Stimulated activated naive CD8-positive, alpha-beta T cell treated with anti-CD3 and anti-CD28 coated beads, Interleukin-15, amount 100 ng/mL, for 72 hours (primary cell): ENCODE data around the gene TREML2.
A peak's percentile ranks its signal among the peaks of the same experiment; 100 is the strongest.
"Not testable (repeated sequence)": the region's sequence is repeated elsewhere in the genome, so short reads cannot be mapped to it uniquely, and the experiment has no call there.

ENCODE experiments used
- ATAC-seq: fragments of 150-1000 bp; cut with Tn5 transposase; 2 replicates; pipeline ENCODE4 v1.10.0; 2021; ENCODE audit warnings: mild to moderate bottlenecking, moderate library complexity
- DNase-seq, 2 donors: peaks; one replicate each; pipeline ENCODE4 v3.0.0; 2021 to 2022
- H3K27ac Mint-ChIP-seq, 2 donors: one replicate each; pipeline ENCODE4 v1.8.0; 2022; ENCODE audit warnings: mild to moderate bottlenecking in 2 of 2, mixed read lengths in 2 of 2, moderate library complexity in 2 of 2
- H3K27me3 Mint-ChIP-seq: one replicate; pipeline ENCODE4 v1.8.0; 2022; ENCODE audit warnings: mixed read lengths
- H3K4me1 Mint-ChIP-seq: one replicate; pipeline ENCODE4 v1.8.0; 2022; ENCODE audit warnings: mild to moderate bottlenecking, mixed read lengths
- H3K4me3 Mint-ChIP-seq, 2 donors: one replicate each; pipeline ENCODE4 v1.8.0; 2022; ENCODE audit warnings: mild to moderate bottlenecking in 2 of 2, mixed read lengths in 2 of 2, moderate library complexity in 1 of 2
- H3K9me3 Mint-ChIP-seq, 2 donors: one replicate each; pipeline ENCODE4 v1.8.0; 2022; ENCODE audit warnings: mixed read lengths in 2 of 2

The TREML2 gene

DNA sequence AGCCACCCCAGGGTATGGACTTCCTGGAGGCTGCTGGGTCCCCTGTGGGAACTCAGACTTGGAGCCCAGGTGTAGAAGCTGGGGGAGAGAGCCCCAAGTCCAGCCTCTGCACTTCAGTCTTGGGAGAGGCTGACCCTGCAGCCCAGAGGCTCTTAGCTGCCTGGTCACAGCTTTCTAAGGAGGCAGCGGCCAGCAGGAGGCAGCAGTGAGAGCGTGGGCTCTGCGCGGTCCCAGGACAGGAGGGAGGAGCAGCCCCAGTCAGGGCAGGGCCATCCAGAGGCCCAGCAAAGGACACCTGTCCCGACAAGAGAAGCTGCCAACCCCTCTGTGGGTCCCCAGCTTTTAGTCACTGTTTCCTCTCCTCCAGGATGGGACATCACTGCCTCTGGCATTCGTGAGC lies 9.4 kb downstream of the TREML2 start:
- Mint-ChIP-seq H3K27me3 (no peaks in the 10 kb centered on the region), H3K27ac (no peak overlapping the region), H3K4me1 (peaks cover 52% of the 10 kb centered on the region), H3K9me3 (peaks cover 5 to 12% of the 10 kb centered on the region in 2 donors), H3K4me3 (no peak overlapping the region)
- ATAC-seq (peak; percentile 52), DNase-seq (peak in 1 of 2 donors; percentile 35)

DNA sequence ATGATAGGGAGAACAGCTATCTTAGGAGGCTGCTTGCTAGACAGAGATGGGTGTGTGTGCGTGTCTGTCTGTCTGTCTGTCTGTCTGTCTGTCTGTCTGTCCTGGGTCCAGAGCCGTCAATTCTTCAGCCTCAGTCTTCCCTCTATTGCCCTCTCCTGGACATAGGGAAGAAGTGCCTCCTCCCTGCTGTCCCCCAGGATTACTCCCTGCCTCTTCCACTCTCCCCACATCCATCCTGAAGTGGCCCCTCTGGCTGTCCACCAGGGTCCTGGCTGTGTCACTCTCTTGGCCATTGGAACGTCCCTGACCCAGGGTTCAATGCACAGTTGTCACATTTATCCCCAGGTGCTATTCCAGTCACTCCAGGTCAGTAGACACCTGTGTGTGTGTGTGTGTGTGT lies 10.2 kb downstream of the TREML2 start:
- ATAC-seq (no peak), DNase-seq (no peak)
- Mint-ChIP-seq H3K27me3 (no peaks in the 10 kb centered on the region), H3K9me3 (peaks cover 5 to 12% of the 10 kb centered on the region in 2 donors), H3K27ac (no peak overlapping the region), H3K4me3 (no peak overlapping the region), H3K4me1 (peaks cover 54% of the 10 kb centered on the region)

DNA sequence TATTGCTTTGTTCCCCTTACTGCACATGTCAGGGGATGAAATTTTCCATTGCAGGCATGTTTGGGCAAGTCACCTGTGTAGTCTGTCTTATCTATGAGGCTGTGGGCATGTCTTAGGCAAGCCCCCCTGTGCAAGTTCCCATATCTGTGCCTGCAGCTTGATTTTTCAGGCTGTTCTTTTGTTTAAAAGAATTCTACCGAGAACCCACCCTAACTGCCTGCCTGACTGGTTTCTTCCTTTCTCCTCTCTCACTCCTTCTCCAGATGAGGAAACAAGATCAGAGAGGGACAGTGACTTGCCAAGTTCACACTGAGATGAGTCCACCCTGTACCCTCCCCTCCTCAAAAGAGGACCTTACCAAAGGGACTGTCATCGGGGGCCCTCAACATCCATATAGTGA lies 11.0 kb downstream of the TREML2 start:
- H3K9me3 Mint-ChIP-seq: peaks cover 5 to 12% of the 10 kb centered on the region in 2 donors
- H3K4me1 Mint-ChIP-seq: peaks cover 54% of the 10 kb centered on the region

DNA sequence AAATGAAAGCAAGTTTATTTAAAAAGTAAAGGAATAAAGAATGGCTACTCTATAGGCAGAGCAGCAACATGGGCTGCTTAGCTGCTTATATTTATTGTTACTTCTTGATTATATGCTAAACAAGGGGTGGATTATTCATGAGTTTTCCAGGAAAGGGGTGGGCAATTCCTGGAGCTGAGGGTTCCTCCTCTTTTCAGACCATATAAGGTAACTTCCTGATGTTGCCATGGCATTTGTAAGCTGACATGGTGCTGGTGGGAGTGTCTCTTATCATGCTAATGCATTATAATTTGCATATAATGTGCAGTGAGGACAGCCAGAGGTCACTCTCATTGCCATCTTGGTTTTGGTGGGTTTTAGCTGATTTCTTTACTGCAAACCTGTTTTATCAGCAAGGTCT lies 11.9 kb downstream of the TREML2 start:
- not testable (repeated sequence) for H3K27me3 Mint-ChIP-seq, DNase-seq, ATAC-seq, H3K4me3 Mint-ChIP-seq, H3K27ac Mint-ChIP-seq
- Mint-ChIP-seq H3K4me1 (peaks cover 44% of the 10 kb centered on the region), H3K9me3 (peaks cover 5 to 12% of the 10 kb centered on the region in 2 donors)

More for the DNA sequence above, 11.0 kb downstream of the TREML2 start:
- DNase-seq: no peak
- Mint-ChIP-seq H3K4me3 (no peak overlapping the region), H3K27ac (no peak overlapping the region), H3K27me3 (no peaks in the 10 kb centered on the region)
- no peak for ATAC-seq

DNA sequence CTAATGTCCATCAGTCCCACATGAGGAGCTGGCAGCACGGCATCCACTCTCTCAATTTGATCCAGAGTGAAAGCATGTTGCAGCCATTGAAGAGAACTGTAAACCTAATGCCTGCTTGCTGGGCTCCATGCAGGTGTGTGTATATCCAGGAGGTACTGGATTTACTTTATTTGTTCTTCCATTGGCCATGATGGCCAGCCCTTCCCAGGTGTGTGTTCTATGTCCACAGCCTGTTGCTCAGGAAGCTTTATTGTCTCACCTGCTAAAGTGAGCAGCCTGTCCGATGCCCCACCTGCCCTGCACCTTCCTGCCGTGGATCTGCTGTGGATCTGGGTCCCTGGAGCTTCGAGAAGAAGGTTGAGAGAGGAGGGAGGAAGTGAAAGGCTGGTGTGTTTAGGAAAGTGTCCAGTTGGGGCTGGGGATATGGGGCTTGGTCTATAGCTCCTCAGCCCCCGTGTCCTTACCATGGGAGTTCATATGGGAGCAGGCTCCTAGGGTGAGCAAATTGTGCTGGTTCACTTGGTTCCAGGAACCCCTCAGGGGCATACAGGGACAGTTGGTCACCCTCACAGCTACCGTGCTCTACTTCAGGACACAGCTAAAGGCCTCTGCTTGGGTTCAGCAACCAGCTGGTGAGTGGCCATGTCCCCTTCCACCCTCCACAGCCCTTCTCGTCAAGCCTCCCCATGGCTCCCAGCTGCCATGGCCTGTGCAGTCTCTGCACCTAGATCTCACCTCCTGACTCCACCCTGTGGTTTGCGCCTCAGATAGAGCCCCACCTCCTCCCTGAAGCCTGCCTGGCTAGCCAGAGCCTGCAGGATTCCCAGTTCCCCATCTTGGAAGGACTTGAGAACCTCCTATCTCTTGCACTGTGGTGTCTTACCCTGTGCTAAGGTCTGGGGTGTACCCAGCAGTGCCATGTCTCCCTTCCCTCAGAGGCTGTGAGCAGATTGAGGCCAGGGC lies 12.7 kb downstream of the TREML2 start:
- Mint-ChIP-seq H3K9me3 (peaks cover 5 to 12% of the 10 kb centered on the region in 2 donors), H3K27me3 (no peaks in the 10 kb centered on the region), H3K27ac (no peak overlapping the region), H3K4me1 (peaks cover 37% of the 10 kb centered on the region), H3K4me3 (no peak overlapping the region)
- no peak for DNase-seq
- no peak for ATAC-seq

DNA sequence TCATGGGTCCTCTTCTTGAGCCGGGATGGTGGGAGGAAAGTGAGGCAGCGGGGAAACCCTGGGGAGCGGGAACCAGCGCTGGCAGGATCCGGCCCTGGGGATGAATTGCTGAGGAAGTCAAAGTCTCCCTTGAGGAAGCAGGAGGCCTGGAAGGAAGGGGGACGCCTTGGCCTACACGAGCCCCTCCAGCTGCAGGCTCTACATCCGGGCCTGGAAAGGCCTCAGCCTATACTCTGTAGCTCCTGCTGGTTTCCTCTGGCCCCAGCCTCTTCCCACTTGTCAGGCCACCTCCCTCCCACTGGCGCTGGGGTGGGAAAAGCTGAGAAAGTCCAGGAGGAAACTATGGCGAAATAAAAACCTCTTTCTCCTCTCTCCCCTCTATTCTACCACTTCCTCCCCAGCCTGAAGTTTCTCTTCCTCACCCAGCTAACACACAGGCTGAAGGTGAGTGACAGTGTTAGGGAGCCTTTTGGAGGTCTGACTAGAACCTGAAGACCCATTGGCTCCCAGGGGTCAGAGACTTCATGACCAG lies 14.9 kb downstream of the TREML2 start:
- ATAC-seq: no peak
- Mint-ChIP-seq H3K4me1 (peaks cover 38% of the 10 kb centered on the region), H3K4me3 (no peak overlapping the region), H3K27me3 (no peaks in the 10 kb centered on the region), H3K27ac (peak overlapping the region; percentile 29 to 36), H3K9me3 (peaks cover 5 to 12% of the 10 kb centered on the region in 2 donors)
- no peak for DNase-seq

DNA sequence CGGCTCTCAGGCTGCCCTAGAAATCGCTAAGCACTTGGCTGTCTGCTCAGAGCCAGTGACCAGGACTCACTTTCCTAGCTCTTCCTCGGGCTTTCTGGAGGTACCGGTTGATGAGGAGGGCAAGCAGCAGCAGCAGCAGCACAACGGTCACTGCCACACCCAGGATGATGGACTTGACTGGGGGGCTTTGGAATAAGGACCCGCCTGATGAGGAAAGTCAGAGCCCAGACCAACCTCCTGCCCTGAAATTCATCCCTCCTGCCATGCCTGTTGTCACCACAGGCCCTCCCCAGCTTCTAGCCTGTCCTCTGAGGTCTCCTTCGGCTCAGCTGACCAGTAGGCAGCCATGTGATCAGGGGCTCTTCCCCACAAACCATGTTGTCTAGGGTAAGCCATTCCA lies 16.2 kb downstream of the TREML2 start:
- Mint-ChIP-seq H3K27me3 (no peaks in the 10 kb centered on the region), H3K4me1 (peaks cover 38% of the 10 kb centered on the region), H3K9me3 (peaks cover 5 to 6% of the 10 kb centered on the region in 2 donors), H3K27ac (no peak overlapping the region), H3K4me3 (no peak overlapping the region)
- DNase-seq (no peak), ATAC-seq (no peak)

DNA sequence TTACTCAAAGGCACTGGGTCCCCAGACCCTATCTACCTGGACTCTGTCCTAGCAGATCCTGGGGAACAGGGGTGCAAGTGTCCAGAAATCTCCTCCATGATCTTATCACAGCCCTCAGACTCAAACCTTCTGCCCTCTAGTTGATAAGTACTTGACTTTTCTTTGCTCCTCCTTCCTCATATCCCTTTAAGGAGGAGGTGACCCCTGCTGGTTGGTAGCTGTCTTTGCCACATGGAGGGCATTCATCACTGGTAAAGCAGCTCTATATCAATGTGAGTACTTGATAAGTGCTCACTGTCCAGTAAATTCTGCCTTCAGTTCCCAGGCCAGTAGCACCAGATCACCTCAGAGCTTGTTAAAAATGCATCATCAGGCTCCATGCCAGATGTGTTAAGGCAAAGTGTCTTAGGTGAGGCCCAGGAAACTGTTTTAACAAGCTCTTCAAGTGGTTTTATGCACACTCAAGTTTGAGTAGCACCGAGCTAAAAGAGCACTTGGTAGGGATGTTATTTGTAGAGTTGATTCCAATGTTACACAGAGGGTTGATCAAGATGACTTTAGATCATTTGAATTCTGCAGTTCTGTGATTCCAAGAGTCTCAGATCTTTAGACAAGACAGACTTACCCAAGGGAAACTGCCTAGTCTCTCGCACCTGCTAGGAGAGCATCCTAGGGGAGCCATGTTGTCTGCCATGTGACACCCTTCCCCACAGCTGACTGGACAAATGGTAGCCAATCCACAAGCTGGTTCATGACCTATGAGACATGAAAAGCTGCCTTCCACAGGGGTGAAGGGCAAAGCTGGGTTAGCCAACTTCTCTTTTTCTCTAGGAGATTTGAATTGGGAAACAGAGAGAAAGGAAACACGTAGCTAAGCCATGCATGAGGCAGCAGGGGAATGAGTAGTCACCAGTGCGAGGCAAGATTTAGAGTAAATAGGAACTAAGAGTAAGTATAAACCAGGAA lies 18.6 kb downstream of the TREML2 start:
- ATAC-seq (peak; percentile 95), DNase-seq (peak; percentile 45 to 59)
- H3K4me3 Mint-ChIP-seq: no peak overlapping the region
- H3K4me1 Mint-ChIP-seq: peaks cover 32% of the 10 kb centered on the region
- H3K9me3 Mint-ChIP-seq: no peaks in the 10 kb centered on the region
- no peaks in the 10 kb centered on the region for H3K27me3 Mint-ChIP-seq
- no peak overlapping the region for H3K27ac Mint-ChIP-seq

DNA sequence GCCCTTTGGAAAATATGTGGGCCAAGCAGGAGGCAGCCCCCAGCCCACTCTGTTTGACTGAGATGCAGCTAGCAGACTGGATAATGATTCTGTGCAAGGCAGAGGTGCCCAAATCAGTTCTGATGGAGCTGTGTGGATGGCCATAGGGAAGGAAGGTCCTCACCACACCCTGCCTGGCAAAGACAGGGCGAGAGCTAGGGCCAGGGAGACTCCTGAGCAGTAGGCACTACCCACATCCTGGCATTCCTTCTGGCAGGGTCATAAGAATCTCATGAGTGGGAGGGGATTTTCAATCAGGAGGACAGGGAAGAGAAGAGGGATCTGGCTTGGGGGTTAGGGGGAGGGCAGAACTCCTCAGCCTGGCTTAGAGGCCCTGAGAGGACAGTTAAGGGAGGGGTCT lies 19.4 kb downstream of the TREML2 start:
- Mint-ChIP-seq H3K9me3 (no peaks in the 10 kb centered on the region), H3K27ac (no peak overlapping the region), H3K27me3 (no peaks in the 10 kb centered on the region), H3K4me3 (no peak overlapping the region), H3K4me1 (peaks cover 31% of the 10 kb centered on the region)
- DNase-seq (no peak), ATAC-seq (no peak)

DNA sequence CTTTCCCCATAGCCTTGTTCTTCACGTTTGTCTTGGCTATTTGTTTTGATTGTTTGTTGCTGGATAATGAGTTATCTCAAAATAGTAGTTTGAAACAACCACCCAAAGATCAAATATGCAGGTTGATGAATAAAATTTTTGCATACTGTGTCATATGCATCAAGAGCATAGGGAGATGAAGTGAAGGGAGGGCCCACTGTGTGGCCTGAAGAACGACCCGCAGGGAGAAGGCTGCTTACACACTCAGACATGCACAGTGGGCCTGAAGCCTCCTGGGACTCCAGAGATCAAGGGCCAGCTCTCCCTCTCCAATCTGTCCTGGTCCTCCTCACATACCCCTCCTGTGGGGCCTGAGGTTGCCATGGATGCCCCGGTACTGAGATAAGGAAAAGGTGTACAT lies 21.8 kb downstream of the TREML2 start:
- H3K27ac Mint-ChIP-seq: no peak overlapping the region
- no peak for ATAC-seq
- no peaks in the 10 kb centered on the region for H3K27me3 Mint-ChIP-seq
- peaks cover 15% of the 10 kb centered on the region for H3K4me1 Mint-ChIP-seq
- no peaks in the 10 kb centered on the region for H3K9me3 Mint-ChIP-seq
- H3K4me3 Mint-ChIP-seq: no peak overlapping the region
- DNase-seq: no peak

DNA sequence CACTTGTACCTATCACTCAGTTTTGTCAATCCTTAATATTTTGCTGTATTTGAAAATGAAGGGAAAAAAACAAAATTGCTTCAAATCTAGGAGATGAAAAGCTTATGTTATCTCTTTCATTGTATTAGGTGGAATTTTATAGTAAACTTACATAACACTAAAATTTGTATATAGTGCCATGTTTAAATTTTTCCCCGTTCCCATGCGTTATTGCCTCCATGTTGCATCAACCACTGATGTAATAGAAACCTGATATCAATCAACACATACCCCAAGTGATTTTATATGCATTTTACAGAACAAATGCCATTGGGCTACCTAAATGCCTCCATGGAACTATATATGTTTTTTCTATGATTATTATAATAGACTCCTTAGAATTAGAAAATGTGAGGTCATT lies 23.3 kb downstream of the TREML2 start:
- Mint-ChIP-seq H3K4me1 (peaks cover 13% of the 10 kb centered on the region), H3K9me3 (no peaks in the 10 kb centered on the region), H3K27ac (no peak overlapping the region), H3K4me3 (no peak overlapping the region), H3K27me3 (no peaks in the 10 kb centered on the region)
- ATAC-seq (no peak), DNase-seq (no peak)

DNA sequence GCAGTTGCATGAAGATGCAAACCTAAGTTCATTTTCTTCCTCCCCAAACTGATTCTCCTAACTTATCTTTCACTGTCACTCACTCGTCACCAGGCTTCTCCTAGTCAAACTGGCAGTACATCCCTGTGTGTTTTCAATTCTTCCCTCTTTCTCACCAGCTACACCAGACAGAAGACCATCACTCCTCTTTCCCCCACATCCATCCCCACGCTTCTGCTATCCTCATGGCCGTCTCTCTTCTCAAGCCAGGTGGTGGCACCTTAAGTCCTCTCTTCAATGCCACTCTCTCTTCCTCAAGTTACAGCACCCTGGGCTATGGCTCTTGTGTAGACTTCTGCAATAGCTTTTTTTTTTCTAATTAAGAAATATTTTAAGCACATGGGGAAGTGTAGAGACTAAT lies 23.7 kb downstream of the TREML2 start:
- Mint-ChIP-seq H3K4me3 (no peak overlapping the region), H3K4me1 (peaks cover 8% of the 10 kb centered on the region), H3K27me3 (no peaks in the 10 kb centered on the region), H3K9me3 (no peaks in the 10 kb centered on the region), H3K27ac (peak overlapping the region in 1 of 2 donors; percentile 20)
- DNase-seq (no peak), ATAC-seq (no peak)

DNA sequence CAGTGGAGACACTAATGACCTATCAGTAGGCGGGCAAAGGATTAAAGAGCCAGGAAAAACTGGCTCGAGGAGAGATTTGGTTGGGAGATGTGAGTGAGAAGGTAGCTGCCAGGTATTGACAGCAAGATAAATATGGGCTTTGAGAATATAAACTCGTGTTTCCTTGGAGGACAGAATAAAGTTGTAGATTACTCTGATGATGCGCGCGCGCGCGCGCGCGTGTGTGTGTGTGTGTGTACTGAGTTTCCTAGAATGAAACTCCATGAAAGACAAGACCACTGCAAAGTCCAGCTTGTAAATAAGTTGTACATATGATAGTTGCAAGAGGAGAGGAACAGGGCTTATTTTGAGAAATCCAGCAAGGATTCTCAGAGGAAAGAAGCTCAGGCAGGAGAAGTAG lies 24.8 kb downstream of the TREML2 start:
- no peaks in the 10 kb centered on the region for H3K9me3 Mint-ChIP-seq
- ATAC-seq: no peak
- H3K27me3 Mint-ChIP-seq: no peaks in the 10 kb centered on the region
- no peak overlapping the region for H3K27ac Mint-ChIP-seq
- no peak for DNase-seq
- no peaks in the 10 kb centered on the region for H3K4me1 Mint-ChIP-seq
- H3K4me3 Mint-ChIP-seq: no peak overlapping the region

DNA sequence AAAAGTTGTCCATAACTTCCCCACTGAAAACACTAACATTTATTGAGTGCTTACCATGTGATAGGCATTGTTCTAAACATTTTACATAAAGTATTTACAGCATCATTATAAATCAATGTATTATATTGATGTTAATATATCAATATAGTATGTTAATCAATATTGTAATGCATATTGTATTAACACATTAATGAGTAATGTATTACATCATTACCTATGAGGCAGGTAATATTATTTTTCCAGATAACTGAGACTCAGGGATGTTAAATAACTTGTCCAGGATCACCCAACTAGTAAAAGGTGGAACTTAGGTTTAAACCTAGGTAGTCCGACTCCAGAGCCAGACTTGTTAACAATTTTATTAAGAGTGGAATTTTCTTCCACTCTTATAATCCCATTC lies 25.9 kb downstream of the TREML2 start:
- Mint-ChIP-seq H3K9me3 (no peaks in the 10 kb centered on the region), H3K27ac (no peak overlapping the region), H3K4me1 (no peaks in the 10 kb centered on the region), H3K27me3 (no peaks in the 10 kb centered on the region), H3K4me3 (no peak overlapping the region)
- ATAC-seq (no peak), DNase-seq (no peak)

DNA sequence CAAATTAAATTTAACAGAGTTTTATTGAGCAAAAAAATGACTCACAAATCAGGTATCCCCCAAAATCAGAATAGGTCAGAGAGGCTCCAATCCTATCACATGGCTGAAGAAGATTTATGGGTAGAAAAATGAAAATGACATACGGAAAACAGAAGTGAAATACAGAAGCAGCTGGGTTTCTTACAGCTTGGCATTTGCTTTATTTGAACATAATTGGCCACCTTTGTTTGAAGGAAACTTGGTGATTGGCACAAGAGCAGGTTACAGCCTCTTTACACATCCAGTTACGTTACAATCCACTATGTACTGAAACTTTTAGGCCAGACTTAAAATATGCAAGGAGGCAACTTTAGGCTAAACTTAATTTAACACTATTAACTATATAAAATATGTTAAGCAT lies 26.3 kb downstream of the TREML2 start:
- Mint-ChIP-seq H3K27ac (no peak overlapping the region), H3K4me1 (no peaks in the 10 kb centered on the region), H3K27me3 (no peaks in the 10 kb centered on the region), H3K4me3 (no peak overlapping the region), H3K9me3 (no peaks in the 10 kb centered on the region)
- ATAC-seq (no peak), DNase-seq (no peak)
